HepG2 (cell line): ENCODE measurements around the gene BCO2. TPM values are rescaled to one million over a fixed set of nuclear protein-coding genes. Genes with fewer than 3 reads are reported as not detected.

ENCODE experiments used
- CEBPG ChIP-seq: IDR thresholded peaks from 2 replicates; pipeline ENCODE4 v1.6.1; 2016
- DNMT3B ChIP-seq: conservative IDR thresholded peaks from 2 replicates; pipeline ENCODE4 v1.6.1; 2016; ENCODE audit warnings: missing biosample characterization, control low read depth
- ETV5 ChIP-seq: IDR thresholded peaks from 2 replicates; pipeline ENCODE4 v1.6.1; 2018; ENCODE audit warnings: missing biosample characterization, missing genetic modification reagents, inconsistent platforms, borderline replicate concordance
- FOSL1 ChIP-seq: sonication (generic); formaldehyde crosslinking; IDR thresholded peaks from 2 replicates; pipeline ENCODE4 v1.9.0; 2021; ENCODE audit warnings: missing genetic modification reagents, borderline replicate concordance
- FOSL2 ChIP-seq: sonication (generic); formaldehyde crosslinking; IDR thresholded peaks from 2 replicates; pipeline ENCODE4 v1.4.0; 2020; ENCODE audit warnings: missing genetic modification reagents
- FOXA1 ChIP-seq, 2 experiments: fragments of 450-650 bp in 1 of 2; sonication (generic) in 1 of 2; formaldehyde crosslinking in 1 of 2; IDR thresholded peaks; 2 replicates each; pipeline versions ENCODE4 v1.4.0 to v1.6.1; 2016 to 2020; ENCODE audit warnings: missing genetic modification reagents in 1 of 2
- FOXP1 ChIP-seq, 2 experiments: fragments of 450-650 bp in 1 of 2; IDR thresholded peaks; 2 replicates each; pipeline ENCODE4 v1.6.1; 2017 to 2018; ENCODE audit warnings: antibody characterized with exemption in 1 of 2
- GATAD2A ChIP-seq: IDR thresholded peaks from 2 replicates; pipeline ENCODE4 v1.6.1; 2016
- GLI4 ChIP-seq: sonication (generic); formaldehyde crosslinking; IDR thresholded peaks from 2 replicates; pipeline ENCODE4 v1.5.1; 2020; ENCODE audit warnings: missing genetic modification reagents, mild to moderate bottlenecking, moderate library complexity, borderline replicate concordance
- HOXD1 ChIP-seq: sonication (generic); formaldehyde crosslinking; IDR thresholded peaks from 2 replicates; pipeline ENCODE4 v1.5.0; 2020; ENCODE audit warnings: missing genetic modification reagents
- IRF2 ChIP-seq: IDR thresholded peaks from 2 replicates; pipeline ENCODE4 v1.6.1; 2018; ENCODE audit warnings: missing genetic modification reagents, missing compliant biosample characterization
- KLF15 ChIP-seq: sonication (generic); formaldehyde crosslinking; IDR thresholded peaks from 2 replicates; pipeline ENCODE4 v1.8.1; 2023; ENCODE audit warnings: borderline replicate concordance, mild to moderate bottlenecking, inconsistent platforms, missing genetic modification reagents, mixed read lengths
- ZNF260 ChIP-seq: sonication (generic); formaldehyde crosslinking; IDR thresholded peaks from 2 replicates; pipeline ENCODE4 v1.4.0; 2020; ENCODE audit warnings: missing genetic modification reagents, low read depth, mild to moderate bottlenecking, borderline replicate concordance
- ZNF382 ChIP-seq: sonication (generic); formaldehyde crosslinking; IDR thresholded peaks from 2 replicates; pipeline ENCODE4 v1.5.0; 2020; ENCODE audit warnings: missing genetic modification reagents, mild to moderate bottlenecking, borderline replicate concordance
- ZNF614 ChIP-seq: IDR thresholded peaks from 2 replicates; pipeline ENCODE4 v1.6.1; 2018; ENCODE audit warnings: missing biosample characterization, missing genetic modification reagents, inconsistent platforms, borderline replicate concordance
- ZSCAN20 ChIP-seq: sonication (generic); formaldehyde crosslinking; IDR thresholded peaks from 2 replicates; pipeline ENCODE4 v1.4.0; 2020; ENCODE audit warnings: missing genetic modification reagents, mild to moderate bottlenecking, borderline replicate concordance
- polyA plus RNA-seq, 8 experiments: library from polyadenylated mRNA; depleted of rRNA in 3 of 8; stranded (reverse) in 7 of 8; unstranded in 1 of 8; fragments of >200 nt; fragmentation: Illumina TruSeq in 4 of 8; extraction: Trizol in 4 of 8; gene quantifications; 2 replicates each; pipeline versions ENCODE4 v1.2.1 to v1.2.3, GENCODE V29; 2011 to 2016; ENCODE audit warnings: low read depth in 4 of 8, missing spikeins in 1 of 8, mixed read lengths in 1 of 8; ENCODE audit not compliant: insufficient read depth in 1 of 8
- total RNA-seq, 5 experiments: library from RNA; depleted of rRNA; stranded (reverse); fragments of >200 nt; fragmentation: Illumina TruSeq; extraction: Trizol; gene quantifications; 2 replicates each; pipeline ENCODE4 v1.2.3, GENCODE V29; 2016; ENCODE audit warnings: low read depth in 1 of 5
- TF ChIP-seq, protein P1 (sequence below): IDR thresholded peaks from 2 replicates; pipeline ENCODE4 v1.6.1; 2016; ENCODE audit warnings: missing compliant biosample characterization, missing genetic modification reagents, borderline replicate concordance
- TF ChIP-seq, protein P2 (sequence below): sonication (generic); formaldehyde crosslinking; IDR thresholded peaks from 2 replicates; pipeline ENCODE4 v1.5.0; 2020; ENCODE audit warnings: missing genetic modification reagents
- TF ChIP-seq, protein P3 (sequence below): sonication (generic); formaldehyde crosslinking; IDR thresholded peaks from 2 replicates; pipeline ENCODE4 v1.5.1; 2020; ENCODE audit warnings: mild to moderate bottlenecking, missing genetic modification reagents
- TF ChIP-seq, protein P4 (sequence below): sonication (generic); formaldehyde crosslinking; IDR thresholded peaks from 2 replicates; pipeline ENCODE4 v1.8.1; 2023; ENCODE audit warnings: mild to moderate bottlenecking, missing genetic modification reagents, borderline replicate concordance
- TF ChIP-seq, protein P5 (sequence below): IDR thresholded peaks from 2 replicates; pipeline ENCODE4 v1.4.0; 2020; ENCODE audit warnings: mild to moderate bottlenecking, missing genetic modification reagents

Gene BCO2
- total and polyA plus RNA-seq, 2 of the 13 experiments (the other 11 are each of a cell fraction or from before 2014, with no cell fraction given) = 0.38 to 0.58 TPM

DNA sequence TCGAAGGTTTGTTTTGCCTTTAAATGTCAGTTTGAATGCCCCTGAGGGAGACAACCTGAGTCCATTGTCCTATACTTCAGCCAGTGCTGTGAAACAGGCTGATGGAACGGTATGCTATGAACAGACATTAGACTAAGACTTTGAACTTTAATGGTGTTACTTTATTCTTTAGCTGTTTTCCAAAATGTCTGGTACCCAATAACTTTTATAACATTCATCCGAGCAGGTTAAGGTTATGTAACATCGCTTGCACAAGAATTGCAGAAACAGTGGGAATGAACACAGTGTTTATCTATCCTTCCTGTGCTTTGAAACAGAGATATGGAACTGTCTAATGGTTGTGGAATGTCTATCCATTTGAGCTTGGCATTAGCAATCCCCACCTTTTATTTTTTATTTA lies 38.4 kb downstream of the BCO2 start (continued):
- TF ChIP-seq, protein P1, sequence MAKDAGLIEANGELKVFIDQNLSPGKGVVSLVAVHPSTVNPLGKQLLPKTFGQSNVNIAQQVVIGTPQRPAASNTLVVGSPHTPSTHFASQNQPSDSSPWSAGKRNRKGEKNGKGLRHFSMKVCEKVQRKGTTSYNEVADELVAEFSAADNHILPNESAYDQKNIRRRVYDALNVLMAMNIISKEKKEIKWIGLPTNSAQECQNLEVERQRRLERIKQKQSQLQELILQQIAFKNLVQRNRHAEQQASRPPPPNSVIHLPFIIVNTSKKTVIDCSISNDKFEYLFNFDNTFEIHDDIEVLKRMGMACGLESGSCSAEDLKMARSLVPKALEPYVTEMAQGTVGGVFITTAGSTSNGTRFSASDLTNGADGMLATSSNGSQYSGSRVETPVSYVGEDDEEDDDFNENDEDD (CRISPR knock-in tag) = no peak
- TF ChIP-seq, protein P2, sequence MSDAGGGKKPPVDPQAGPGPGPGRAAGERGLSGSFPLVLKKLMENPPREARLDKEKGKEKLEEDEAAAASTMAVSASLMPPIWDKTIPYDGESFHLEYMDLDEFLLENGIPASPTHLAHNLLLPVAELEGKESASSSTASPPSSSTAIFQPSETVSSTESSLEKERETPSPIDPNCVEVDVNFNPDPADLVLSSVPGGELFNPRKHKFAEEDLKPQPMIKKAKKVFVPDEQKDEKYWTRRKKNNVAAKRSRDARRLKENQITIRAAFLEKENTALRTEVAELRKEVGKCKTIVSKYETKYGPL (CRISPR knock-in tag) = peak; percentile 87; the same call in 1 of the 2 replicates
- TF ChIP-seq ZSCAN20 (CRISPR knock-in tag) (no peak), ZNF382 (CRISPR knock-in tag) (no peak), HOXD1 (CRISPR knock-in tag) (no peak), FOXP1 (IDR thresholded peaks at IDR 0.05) (no peak), FOXP1 (CRISPR knock-in tag; IDR thresholded peaks at IDR 0.05) (peak; percentile 30; the same call in 1 of the 2 replicates), FOXA1 (IDR thresholded peaks at IDR 0.05) (no peak), FOXA1 (CRISPR knock-in tag; IDR thresholded peaks at IDR 0.05) (peak; percentile 51), GLI4 (no peak), FOSL1 (no peak), GATAD2A (CRISPR knock-in tag) (peak; percentile 46; the same call in 1 of the 2 replicates), FOSL2 (CRISPR knock-in tag) (peak; percentile 62), ZNF260 (no peak), DNMT3B (no peak), CEBPG (CRISPR knock-in tag) (peak; percentile 88), IRF2 (CRISPR knock-in tag) (peak; percentile 45; the same call in 1 of the 2 replicates), ZNF614 (CRISPR knock-in tag) (peak; percentile 65; the same call in 1 of the 2 replicates), ETV5 (CRISPR knock-in tag) (peak; percentile 69), KLF15 (no peak)
- TF ChIP-seq, protein P3, sequence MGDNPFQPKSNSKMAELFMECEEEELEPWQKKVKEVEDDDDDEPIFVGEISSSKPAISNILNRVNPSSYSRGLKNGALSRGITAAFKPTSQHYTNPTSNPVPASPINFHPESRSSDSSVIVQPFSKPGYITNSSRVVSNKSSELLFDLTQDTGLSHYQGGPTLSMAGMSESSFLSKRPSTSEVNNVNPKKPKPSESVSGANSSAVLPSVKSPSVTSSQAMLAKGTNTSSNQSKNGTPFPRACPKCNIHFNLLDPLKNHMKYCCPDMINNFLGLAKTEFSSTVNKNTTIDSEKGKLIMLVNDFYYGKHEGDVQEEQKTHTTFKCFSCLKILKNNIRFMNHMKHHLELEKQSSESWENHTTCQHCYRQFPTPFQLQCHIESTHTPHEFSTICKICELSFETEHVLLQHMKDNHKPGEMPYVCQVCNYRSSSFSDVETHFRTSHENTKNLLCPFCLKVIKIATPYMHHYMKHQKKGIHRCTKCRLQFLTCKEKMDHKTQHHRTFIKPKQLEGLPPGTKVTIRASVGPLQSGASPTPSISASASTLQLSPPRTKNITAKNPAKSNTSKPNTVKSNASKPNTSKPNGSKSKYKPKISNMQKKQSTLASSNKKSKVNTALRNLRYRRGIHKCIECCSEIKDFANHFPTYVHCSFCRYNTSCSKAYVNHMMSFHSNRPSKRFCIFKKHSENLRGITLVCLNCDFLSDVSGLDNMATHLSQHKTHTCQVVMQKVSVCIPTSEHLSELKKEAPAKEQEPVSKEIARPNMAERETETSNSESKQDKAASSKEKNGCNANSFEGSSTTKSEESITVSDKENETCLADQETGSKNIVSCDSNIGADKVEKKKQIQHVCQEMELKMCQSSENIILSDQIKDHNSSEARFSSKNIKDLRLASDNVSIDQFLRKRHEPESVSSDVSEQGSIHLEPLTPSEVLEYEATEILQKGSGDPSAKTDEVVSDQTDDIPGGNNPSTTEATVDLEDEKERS = no peak
- TF ChIP-seq, protein P4, sequence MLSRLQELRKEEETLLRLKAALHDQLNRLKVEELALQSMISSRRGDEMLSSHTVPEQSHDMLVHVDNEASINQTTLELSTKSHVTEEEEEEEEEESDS (CRISPR knock-in tag) = no peak
- TF ChIP-seq, protein P5, sequence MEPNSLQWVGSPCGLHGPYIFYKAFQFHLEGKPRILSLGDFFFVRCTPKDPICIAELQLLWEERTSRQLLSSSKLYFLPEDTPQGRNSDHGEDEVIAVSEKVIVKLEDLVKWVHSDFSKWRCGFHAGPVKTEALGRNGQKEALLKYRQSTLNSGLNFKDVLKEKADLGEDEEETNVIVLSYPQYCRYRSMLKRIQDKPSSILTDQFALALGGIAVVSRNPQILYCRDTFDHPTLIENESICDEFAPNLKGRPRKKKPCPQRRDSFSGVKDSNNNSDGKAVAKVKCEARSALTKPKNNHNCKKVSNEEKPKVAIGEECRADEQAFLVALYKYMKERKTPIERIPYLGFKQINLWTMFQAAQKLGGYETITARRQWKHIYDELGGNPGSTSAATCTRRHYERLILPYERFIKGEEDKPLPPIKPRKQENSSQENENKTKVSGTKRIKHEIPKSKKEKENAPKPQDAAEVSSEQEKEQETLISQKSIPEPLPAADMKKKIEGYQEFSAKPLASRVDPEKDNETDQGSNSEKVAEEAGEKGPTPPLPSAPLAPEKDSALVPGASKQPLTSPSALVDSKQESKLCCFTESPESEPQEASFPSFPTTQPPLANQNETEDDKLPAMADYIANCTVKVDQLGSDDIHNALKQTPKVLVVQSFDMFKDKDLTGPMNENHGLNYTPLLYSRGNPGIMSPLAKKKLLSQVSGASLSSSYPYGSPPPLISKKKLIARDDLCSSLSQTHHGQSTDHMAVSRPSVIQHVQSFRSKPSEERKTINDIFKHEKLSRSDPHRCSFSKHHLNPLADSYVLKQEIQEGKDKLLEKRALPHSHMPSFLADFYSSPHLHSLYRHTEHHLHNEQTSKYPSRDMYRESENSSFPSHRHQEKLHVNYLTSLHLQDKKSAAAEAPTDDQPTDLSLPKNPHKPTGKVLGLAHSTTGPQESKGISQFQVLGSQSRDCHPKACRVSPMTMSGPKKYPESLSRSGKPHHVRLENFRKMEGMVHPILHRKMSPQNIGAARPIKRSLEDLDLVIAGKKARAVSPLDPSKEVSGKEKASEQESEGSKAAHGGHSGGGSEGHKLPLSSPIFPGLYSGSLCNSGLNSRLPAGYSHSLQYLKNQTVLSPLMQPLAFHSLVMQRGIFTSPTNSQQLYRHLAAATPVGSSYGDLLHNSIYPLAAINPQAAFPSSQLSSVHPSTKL (CRISPR knock-in tag) = peak; percentile 63; the same call in 1 of the 2 replicates
